SIG-M5 (cell line): ENCODE results near the gene TMEM178B.
"Not testable (repeated sequence)": the region's sequence is repeated elsewhere in the genome, so short reads cannot be mapped to it uniquely, and the experiment has no call there.

Source experiments
- DNase-seq: peaks from one replicate; lab custom pipeline; 2025; lab: John Stamatoyannopoulos, UW

TMEM178B gene

DNA sequence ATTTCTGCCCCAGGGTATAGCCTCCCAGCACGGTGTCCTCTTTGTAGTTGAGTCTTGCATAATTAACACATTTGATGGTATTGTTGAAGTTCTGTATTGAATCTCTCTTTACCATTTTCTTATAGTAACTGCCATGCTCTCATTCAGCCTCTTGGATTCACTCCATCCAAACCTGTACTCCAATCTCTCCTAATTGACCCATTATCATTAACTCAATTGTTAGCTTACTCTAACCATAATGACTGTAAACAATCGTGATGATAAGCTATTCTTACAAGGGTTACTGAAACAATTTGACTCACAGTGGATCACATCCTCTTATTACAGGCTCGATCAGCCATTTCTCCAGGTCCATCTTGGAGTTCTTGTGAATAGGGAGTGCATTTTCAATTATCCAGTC lies 285.4 kb downstream of the TMEM178B start:
- DNase-seq = no peak

DNA sequence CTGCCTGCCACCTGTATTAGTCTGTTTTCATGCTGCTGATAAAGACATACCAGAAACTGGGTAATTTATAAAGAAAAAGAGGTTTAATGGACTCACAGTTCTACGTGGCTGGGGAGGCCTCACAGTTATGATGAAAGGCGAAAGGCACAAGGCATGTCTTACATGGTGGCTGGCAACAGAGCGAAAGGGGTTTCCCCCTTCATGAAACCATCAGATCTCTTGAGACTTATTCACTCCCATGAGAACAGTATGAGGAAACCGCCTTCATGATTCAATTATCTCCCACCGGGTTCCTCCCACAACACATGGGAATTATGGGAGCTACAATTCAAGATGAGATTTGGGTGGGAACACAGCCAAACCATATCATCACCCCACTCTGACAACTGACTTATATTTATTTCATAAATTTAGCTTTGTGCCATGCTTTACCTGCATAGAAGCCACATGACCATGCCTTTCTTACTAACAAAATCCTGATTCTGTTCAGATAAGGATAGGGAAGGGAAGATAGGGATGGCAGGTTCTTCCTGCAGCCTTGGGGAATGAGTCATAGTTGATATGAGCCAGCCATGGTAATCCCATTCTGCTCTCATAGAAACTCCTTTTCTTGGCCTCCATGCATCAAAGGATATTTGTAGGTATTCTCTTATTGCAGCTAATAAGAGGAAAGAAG lies 286.0 kb downstream of the TMEM178B start:
- no peak for DNase-seq

DNA sequence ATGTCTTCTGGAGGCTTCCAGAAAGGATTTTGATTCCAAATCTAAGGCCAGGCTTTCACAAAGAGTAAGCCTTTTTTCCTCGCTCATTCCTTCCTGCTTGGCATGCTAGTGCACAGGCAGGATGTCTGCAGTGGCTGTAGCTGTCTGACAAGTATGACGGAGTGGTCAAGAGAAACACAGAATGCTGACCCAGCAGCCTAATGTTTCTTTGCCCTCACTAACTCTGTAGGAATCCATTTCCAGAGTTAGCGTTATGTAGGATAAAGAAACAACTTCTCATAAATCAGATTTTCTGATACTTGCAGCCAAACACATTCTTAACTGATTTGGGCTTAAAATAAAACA lies 286.5 kb downstream of the TMEM178B start:
- no peak for DNase-seq

DNA sequence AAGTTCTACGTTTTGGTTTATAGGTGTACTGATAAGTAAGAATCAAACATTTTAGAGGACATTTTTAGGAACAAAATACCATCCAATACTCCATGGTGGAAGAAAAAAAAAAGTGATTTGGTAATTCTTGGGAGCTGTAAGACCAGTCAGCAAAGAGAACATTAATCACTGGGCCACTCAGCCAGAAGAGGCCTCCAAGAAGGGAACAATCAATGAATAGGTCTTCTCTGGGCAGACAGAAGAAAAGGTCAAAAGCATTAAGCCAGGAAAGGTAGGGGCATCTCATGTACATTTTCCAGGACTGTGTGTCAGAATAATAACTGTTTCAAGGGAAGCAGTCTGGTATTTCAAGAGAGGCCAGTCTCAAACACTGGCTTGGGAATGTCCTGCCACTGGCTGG lies 286.9 kb downstream of the TMEM178B start:
- no peak for DNase-seq

DNA sequence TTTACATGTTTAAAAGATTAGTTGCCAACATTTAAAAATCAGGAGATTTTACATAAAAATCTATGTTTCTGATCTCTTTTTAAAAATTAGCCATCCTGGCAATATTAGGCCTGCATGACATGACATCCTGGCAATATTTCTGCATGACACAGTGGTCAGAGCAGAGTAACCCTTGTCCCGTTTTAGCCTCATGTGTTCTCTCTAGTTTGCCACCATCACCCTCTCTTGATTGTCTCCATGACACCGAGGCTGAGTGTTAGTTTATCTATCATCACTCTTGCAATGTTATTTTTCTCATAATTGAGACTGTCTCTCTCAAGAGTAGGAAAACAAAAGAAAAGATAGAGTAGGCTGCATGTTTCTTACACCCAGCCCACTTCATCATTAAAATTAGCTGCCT lies 287.6 kb downstream of the TMEM178B start:
- DNase-seq = no peak

DNA sequence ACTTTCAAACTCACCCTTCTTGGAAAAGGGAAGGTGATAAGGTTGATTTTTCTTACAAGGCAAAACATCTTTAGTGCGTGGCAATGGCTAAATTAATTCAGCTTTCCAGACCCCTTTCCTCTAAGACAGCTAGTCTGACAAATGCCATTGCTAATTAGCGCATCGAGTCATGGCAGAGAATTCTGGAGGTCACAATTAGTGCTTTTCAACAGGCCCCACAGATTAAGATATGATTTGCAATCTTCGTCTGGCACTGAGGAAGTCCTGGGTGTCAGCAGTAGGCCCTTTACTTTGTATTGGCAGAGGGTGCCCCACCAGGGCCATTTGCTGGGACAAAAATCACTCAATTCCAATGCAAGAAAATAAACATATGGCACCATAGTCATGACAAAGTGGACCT lies 288.1 kb downstream of the TMEM178B start:
- no peak for DNase-seq

DNA sequence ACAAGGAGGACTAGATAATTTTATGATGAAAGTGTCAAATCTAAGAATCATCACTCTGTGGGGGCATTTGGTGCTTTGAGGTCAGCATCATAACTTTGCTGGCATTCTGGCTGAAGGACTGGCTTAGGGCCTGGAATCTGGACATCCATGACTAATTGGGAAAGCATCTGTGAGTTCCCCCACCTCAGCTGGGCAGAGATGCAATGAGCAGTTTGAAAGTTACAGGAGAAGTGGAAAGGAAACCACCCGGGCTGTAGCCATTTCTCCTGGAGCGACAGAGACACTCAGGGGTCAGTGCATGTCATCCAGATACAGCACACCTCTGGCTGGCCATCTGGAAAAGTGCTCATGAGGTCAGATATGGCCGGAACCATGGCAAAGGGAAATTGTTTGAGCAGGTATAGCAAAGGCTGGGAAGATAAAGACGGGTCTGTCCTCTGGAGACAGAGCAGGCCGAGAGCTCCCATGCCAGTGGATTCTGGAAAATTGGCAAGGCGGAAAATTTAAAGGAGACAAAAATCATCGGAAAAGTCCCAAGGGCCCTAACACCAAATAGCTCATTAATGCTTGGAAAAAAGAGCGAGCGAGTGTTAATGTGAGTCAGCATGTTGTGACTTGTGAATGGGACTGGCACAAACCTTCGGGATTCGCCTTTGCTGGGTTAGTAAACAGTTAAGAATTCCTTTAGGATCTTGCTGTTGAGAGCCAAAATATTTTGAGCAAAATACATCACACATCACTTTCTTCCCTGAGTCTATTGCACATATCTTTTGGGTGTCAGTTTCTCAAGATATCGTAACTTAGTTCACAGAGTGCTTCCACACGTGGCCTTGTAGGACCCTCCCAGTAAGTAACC lies 288.9 kb downstream of the TMEM178B start:
- DNase-seq = no peak

DNA sequence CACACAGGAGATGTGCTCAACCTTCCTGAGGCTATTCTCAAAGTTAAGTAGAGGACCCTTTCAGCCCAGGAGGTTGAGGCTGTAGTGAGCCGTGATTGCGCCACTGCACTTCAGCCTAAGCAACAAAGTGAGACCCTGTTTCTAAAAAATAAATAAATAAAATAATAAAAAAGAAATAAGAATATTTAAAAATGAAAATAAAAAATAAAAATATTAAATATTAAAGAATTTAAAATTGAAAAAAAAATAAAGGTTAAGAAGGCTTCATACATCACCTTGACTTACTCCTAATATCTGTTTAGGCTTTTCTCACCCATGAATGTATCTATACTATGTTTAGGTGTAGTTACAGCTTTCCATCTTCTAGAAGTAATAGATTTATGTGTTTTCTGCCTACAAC lies 289.9 kb downstream of the TMEM178B start:
- no peak for DNase-seq

DNA sequence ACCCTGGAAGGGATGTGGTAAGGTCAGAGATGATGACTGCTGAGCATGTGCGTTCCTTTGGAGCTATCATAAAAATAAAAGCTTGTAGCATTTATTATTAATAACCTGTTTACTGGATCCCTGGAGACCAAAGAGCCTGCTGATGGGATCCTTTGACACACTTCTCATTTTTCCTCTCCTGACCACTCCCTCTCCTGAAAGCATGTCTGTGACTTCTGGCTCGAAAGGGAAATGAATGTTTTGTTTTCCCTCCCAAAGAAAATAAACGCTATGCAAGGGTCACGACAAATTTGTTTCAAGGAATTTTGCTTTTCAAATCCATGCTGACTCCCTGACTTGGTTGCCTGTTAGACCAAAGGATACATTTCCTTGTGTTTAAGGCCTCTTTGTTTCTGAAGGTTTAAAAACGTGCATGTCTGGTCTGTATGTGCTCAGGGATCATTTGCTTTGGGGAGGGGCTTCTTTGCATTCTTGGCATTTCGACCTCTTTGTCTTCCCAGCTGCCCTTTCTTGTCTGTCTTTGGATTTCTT lies 292.3 kb downstream of the TMEM178B start:
- no peak for DNase-seq

DNA sequence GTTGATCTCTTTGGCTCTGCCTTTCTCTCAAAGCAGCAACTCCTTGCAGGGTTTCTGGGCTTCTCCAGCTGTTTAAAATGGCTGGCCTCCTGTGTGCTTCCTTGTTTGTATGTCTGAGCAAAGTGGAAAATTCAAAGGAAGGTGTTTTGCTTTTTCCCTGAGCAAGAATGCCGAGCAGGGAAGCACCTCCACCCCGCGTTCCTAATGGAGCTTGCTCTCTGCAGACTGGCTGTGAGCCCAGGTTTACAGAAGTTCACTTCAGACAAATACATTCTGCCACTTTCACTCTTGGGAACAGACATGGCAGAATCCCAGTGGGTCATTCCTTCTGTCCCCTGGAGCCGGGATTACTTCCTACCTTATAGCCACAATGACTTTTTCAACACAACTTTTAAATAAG lies 295.6 kb downstream of the TMEM178B start:
- no peak for DNase-seq

DNA sequence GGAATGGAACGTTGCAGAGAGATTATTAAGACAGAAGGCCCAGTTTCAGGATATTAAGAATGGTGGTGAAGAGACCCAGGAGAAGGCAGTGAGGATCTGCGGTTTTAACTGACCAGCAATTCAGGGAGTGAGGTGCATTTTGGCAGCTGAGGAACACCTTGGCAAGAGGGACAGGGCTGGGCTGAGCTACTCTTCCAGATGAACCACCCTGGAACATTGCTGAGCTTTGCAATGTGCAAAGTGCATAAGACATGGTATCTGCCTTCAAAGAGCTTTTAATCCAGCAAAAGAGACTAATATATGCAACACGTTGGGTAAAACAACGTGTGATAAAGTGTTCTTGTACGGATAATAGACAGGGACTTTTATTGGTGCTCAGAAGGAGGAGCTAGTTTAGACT lies 296.3 kb downstream of the TMEM178B start:
- DNase-seq = no peak

DNA sequence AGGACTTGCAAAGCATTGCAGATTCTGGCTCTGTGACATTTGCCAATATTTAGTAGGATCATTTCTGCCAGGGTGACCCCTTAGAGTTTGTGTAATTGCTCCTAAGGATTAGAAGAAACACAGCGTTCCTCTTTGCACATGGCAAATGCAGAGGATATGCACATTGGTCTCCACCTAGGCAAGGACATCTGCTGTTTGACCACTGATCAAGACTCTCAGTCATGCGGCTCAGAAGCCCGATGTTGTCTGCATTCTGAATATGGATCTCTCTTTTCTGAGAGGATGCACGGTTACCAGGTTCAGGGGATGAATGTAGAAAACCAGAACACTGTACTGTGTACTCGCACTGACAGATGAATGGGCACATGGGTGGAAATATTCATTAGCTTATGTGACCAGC lies 296.8 kb downstream of the TMEM178B start:
- DNase-seq = no peak

DNA sequence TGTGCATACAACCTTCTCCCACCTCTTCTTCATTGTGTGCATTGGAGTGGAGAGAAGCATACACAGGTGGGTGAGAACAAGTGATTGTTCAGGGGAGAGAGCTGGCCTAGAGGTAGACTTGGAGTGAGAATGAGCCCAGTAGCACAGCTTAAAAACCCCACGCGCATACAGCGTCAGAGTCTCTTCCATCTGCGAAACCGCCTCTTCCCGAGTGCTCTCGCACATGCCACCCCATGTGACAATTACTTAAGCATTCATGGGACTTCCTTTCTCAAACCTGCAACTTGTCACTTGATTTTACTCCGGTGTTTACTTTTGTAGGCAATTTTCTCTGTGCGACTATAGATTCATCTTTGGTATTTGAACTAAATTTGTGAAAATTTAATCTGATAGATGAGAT lies 300.6 kb downstream of the TMEM178B start:
- DNase-seq = no peak

DNA sequence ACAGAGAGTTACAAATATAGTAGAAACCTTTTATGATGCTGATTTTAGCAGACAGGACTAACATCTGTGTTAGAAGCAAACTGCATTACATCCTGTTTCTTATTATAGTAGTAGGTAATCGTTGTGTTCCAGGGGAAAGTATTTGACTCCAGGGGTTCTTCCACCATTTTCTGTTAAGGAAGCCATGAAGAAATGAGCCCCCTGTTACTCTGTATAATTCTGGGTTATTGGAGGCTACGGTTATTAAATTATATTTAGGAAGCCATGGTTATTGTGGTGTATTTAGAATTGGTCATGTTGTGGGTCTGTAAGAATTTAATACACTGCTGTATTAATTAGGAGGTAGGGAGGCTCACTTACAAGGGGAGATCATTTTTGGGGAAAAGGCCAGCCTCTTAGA lies 301.6 kb downstream of the TMEM178B start:
- no peak for DNase-seq

DNA sequence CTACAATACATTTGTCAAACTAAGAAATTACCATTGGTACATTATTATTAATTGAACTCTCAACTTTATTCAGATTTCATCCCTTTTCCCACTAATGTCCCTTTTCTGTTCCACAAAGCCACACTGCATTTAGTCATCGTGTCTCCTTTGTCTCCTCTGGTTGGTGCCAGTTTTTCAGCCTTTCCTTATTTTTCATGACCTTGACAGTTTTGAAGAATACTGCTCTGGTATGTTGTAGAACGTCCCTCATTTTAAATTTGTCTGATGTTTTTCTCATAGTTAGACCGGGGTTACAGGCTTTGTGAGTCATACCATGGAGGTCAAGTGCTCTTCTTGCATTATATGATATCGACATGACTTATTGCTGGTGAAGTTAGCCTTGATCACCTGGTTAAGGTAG lies 304.0 kb downstream of the TMEM178B start:
- no peak for DNase-seq

DNA sequence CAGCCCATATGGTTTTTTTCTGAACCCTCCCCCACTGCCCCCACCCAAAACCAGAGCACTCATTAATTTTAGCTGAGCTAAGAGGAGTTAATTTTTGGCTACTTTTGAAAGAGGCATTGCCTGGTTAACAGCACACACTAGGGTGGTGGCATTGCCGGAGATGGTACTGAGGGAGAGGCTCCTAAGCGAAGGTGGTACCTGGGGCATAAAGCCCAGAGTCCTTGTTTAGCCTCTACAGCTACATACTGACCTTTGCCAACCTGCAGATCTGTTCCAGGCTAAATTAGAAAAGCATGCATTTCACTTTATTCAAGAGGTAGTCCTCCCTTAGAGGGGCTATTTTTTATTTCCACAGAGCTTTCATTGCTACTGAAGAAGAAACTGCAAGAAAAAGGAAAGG lies 304.5 kb downstream of the TMEM178B start:
- DNase-seq = no peak

DNA sequence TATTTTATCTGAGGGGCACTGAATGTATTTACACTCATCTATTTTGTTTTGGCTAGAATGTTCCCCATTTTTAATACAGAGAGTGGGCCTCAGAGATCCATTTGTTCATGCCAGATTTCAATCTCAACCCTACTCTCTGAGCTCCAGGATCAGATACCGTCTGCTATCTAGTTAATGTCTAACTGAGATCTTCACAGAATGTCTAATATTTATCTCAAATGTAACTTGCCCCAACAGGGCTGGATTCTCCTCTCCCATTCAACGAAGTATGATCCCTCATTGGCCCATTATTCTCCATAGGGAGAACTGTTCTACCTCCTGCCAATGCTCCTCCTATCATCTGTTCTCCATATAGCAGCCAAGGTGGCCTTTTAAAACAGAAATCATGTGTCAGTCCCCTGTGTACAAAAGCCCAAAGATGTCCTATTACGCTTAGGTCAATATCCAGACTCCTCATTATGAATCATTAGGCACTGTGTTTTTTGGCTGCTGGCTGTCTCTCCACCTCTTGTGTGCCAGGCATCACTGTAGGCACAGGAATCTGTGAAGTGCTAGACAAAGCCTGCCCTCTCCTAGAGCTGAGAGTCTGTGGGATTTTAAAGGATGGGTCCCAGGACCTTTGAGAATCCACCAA lies 308.0 kb downstream of the TMEM178B start:
- no peak for DNase-seq

DNA sequence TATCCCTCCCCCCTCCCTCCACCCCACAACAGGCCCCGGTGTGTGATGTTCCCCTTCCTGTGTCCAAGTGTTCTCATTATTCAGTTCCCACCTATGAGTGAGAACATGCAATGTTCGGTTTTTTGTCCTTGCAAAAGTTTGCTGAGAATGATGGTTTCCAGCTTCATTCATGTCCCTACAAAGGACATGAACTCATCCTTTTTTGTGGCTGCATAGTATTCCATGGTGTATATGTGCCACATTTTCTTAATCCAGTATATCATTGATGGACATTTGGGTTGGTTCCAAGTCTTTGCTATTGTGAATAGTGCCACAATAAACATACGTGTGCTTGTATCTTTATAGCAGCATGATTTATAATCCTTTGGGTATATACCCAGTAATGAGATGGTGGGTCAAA lies 309.5 kb downstream of the TMEM178B start:
- DNase-seq = not testable (repeated sequence)

DNA sequence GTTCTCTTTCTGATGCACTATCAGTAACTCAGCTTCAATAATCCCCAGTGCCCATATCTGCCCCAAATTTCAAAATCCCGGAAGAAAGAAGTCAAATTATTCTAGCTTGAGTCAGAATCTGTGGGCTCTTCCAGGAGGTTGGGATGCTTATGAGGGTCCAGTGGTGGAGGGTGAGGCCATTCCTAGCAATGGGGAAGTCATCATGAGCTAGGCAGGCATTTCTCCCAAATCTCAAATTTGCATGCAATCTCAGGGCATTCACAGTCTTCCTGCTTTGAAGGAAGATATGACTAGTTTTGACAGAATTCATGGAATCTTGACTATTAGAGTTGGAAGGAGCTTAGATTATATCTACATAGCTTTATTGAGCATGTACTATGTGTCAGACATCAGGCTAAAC lies 313.0 kb downstream of the TMEM178B start:
- no peak for DNase-seq

DNA sequence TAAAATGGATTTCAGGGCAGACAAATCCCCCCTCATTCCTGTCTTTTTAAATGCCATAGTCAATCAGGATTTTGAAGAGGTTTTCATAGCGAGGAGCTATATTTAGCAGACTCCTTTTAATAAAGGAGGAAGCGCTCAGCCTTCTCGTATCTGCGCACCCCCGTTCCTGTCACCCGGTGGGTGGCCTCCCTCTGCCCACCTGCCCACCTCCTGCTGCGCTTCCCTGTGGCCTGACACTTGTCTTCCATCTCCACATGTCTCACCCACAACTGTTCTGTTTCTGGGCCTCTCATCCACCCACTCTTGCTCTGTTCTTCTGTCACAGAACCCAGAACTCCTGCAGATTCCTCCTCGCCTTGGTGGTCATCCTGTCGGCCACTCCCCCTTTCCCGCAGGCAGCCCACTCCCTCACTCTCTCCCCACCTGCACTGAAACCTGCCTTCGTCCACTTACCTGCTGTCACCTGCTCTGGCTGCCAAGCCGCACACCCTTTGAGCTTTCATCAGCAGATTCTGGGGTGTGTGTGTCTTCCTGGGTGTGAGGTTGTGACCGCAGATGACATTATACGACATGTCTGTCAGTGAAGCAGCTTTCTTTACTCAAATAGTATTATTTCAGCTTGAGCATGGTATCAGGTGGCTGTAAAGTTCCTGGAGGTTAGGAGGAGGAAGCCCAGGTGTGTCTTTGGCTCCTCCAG lies 313.8 kb downstream of the TMEM178B start:
- no peak for DNase-seq

DNA sequence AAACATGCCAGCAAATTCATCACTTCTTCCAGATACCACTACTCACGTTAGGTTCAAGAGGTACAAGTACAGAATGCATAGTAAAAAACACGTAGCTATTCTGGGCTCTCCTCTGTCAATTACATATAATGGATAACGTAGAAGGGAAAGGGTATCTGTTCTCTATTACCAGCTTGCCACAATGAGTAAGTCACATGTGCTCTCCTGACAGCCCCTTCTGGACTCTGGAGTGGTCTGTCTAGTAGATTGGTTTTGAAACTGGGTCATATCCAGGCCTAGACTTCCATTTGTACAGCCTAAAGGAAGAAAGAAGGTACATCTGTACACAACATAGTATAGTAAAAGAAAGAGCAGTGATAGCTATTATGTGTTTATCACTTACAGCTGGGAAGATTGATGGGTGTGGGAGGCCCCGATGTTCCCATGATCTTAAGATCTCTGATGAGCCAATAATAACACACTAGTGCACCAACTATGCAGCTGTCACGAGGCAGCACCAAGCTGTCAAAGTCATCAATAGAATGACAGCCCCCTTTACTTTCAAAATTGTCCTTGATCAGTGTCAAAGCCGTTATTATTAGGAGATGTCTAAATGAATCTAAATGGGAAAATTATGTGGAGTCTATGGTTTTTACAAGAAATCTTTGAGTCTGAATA lies 315.4 kb downstream of the TMEM178B start:
- DNase-seq = no peak

DNA sequence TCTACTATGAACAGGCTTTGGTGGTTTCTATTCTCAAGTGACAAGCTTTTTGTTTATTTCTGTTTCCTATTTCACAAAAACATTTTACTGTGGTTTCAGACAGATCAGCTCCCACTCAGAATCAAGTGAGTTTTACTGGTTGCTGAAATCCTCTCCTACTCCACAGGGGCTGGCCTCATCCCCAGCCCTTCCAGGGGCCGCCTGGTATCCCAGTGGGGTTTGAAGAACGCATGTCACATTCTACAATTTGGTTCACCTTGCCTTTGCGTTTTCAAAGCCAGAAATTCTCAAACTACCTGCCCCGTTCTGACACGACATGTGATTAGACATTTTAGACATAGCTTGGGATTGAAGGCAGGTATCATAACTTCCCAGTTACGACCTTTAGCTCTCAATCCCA lies 316.5 kb downstream of the TMEM178B start:
- no peak for DNase-seq
